Heart left ventricle (tissue), 16 donors: ENCODE results near the gene GUCA2A. TPM values are rescaled to one million over a fixed set of nuclear protein-coding genes. Genes with fewer than 3 reads are reported as not detected.

ENCODE experiments used
- ATAC-seq, 4 donors: fragments of 200-7000 bp; cut with Tn5 transposase; one replicate each; pipeline ENCODE4 v1.9.1; 2020 to 2022; ENCODE audit warnings: moderate library complexity in 4 of 4, mild to moderate bottlenecking in 3 of 4, moderate number of reproducible peaks in 1 of 4
- DNase-seq, 5 donors: peaks; one replicate each; pipeline ENCODE4 v3.0.0-alpha.2; 2020
- H3K27ac ChIP-seq, 12 donors: fragments of 200-600 bp; sonication (generic) in 4 of 12; one replicate each; pipeline versions ENCODE4 v1.5.0 to v1.8.0; 2016 to 2022; ENCODE audit warnings: mild to moderate bottlenecking in 2 of 12
- H3K27me3 ChIP-seq, 9 donors: fragments of 200-600 bp; sonication (generic) in 2 of 9; one replicate each; pipeline versions ENCODE4 v1.5.1 to v1.8.0; 2016 to 2022; ENCODE audit warnings: mild to moderate bottlenecking in 3 of 9
- H3K36me3 ChIP-seq, 9 donors: fragments of 200-600 bp; sonication (generic) in 2 of 9; one replicate each; pipeline versions ENCODE4 v1.5.0 to v1.8.0; 2018 to 2022; ENCODE audit warnings: mild to moderate bottlenecking in 2 of 9
- H3K4me1 ChIP-seq, 12 donors: fragments of 200-600 bp; sonication (generic) in 4 of 12; one replicate each; pipeline versions ENCODE4 v1.5.0 to v1.8.0; 2016 to 2022; ENCODE audit warnings: mild to moderate bottlenecking in 3 of 12
- H3K4me3 ChIP-seq, 12 donors: fragments of 200-600 bp; sonication (generic) in 4 of 12; one replicate each; pipeline versions ENCODE4 v1.5.0 to v1.8.0; 2017 to 2022; ENCODE audit warnings: mild to moderate bottlenecking in 9 of 12, moderate library complexity in 4 of 12
- H3K9me3 ChIP-seq, 12 donors: fragments of 200-600 bp; sonication (generic) in 4 of 12; one replicate each; pipeline versions ENCODE4 v1.5.0 to v1.8.0; 2016 to 2022; ENCODE audit warnings: mild to moderate bottlenecking in 1 of 12
- POLR2A ChIP-seq, 2 donors: fragments of 450-650 bp; IDR thresholded peaks; one replicate each; pipeline ENCODE4 v1.6.1; 2017; ENCODE audit warnings: antibody characterized with exemption in 2 of 2, mild to moderate bottlenecking in 2 of 2, moderate library complexity in 2 of 2
- WGBS, 4 donors: extraction: QIAGEN DNeasy Blood & Tissue Kit in 2 of 4; methylation state at CpG; one replicate each; pipeline versions ENCODE4 v1.1.5 to v1.1.7; 2013 to 2018; 5-methylcytosine and 5-hydroxymethylcytosine counted together
- intact Hi-C, 10 donors: fragments of 100-400 bp; cut with DNase I; formaldehyde crosslinking; loops; one replicate each; pipeline versions ENCODE4 v1.11.1 to v1.14.2; 2022
- polyA plus RNA-seq, 2 donors: library from polyadenylated mRNA; stranded (reverse); fragments of 200-250 nt; gene quantifications; one replicate each; pipeline ENCODE4 v1.2.3, GENCODE V29; 2013
- total RNA-seq, 9 donors: library from RNA; depleted of rRNA in 2 of 9; stranded (reverse); fragments of >200 nt in 2 of 9; fragmentation: NEBNext Ultra II Directional in 3 of 9; extraction: Animal tissue kit (Norgen Biotek cat#: 25700) in 3 of 9; gene quantifications; one replicate each; pipeline versions ENCODE4 v1.1.0 to v1.2.4, GENCODE V29; 2016 to 2023
- TF ChIP-seq, protein P1 (sequence below), 12 donors: fragments of 200-600 bp; sonication (generic) in 4 of 12; IDR thresholded peaks; one replicate each; pipeline versions ENCODE4 v1.5.0 to v1.8.0; 2018 to 2022; ENCODE audit warnings: antibody characterized with exemption in 12 of 12, mild to moderate bottlenecking in 5 of 12
- donor health status: ischemic (EF 13 %, LVEDD 7.1; RV severe dilation, severe dysfunction).
- donor health status: healthy with polysubstance abuse.
- donor health status: DM: no; HTN: yes; CAD: no.
- donor health status: DM: no; HTN: no; CAD: no.
- donor health status: ischemic (EF 25% LVEDD 6.9; RV normal size, moderate dysfunction).
- donor health status: ischemic (EF 25% LVEDD 5.7; RV mildly dilated, moderate dysfunction).
- donor health status: healthy.
- donor health status: DM: yes; HTN: yes; CAD: no.
- donor health status: ischemic (EF 35%, LVEDD 5.7; RV mildly dilated, moderate dysfunction).
- donor health status: nonischemic (EF 11% LVEDD 7.7; RV severe dilation, severe dysfunction).
- donor health status: DM: yes; HTN: yes; CAD: no.
- donor health status: PGD.
- donor health status: ischemic (EF 29% LVEDD 5.4; RV normal size, mild dysfunction).
- donor health status: nonischemic (EF 23%, LVEDD 6.1; RV moderate dilation, normal function).

GUCA2A gene
- total and polyA plus RNA-seq, 11 donors = not detected

DNA sequence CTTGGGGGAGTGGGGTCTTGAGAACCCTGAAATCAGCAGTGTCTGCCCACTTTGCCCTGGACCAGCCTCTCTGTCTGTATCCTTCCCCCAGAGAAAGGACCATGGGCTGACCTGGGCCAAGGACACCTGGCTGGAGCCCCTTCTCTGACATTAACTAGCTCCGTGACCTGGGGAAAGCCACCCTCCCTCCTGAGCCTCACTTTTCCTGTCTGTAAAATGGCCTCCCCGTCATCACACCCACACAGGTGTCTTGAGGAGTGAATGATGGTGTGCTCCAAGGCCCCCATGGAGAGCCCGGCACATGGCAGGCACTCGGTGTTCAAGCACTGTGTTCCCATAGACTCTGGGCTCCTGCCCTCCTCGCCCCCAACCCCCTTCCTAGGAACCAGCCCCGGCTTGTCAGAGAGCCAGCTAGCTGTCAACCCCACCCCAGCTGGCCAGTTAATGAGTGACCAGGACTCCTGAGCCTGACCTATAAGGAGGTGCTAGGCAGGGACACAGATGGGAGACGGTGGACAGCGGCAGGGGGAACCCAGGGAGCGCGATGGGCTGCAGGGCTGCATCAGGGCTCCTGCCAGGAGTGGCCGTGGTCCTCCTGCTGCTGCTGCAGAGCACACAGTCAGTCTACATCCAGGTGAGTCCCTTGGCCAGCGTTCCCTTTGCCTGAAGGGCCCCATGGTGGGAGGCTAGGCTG lies 11.5 kb downstream of the GUCA2A start, which contains the start of gene GUCA2B:
GUCA2B (plus strand) TSS at position 504 of the 694 bp plus-strand sequence; CDS start at position 545, 41 bp downstream.
- intact Hi-C loops = no loop called here
- Histone ChIP-seq H3K27ac (peak within 1 kb of the TSS in 5 of 12 donors; percentile 9 to 34 (median 18)), H3K9me3 (no peaks in the 10 kb centered on the region), H3K4me1 (peaks cover 0 to 11% (median 0%) of the 10 kb centered on the region in 12 donors), H3K36me3 (no peaks in the 10 kb centered on the region), H3K27me3 (no peaks in the 10 kb centered on the region), H3K4me3 (no peak within 1 kb of the TSS)
- TF ChIP-seq POLR2A (IDR thresholded peaks at IDR 0.05) = no peak
- WGBS, 4 donors = 82 to 88% (median 86%) methylated on average over 6 to 12 of the region's 12 CpGs
- DNase-seq (peak in 1 of 5 donors; percentile 24), ATAC-seq (no peak)

DNA sequence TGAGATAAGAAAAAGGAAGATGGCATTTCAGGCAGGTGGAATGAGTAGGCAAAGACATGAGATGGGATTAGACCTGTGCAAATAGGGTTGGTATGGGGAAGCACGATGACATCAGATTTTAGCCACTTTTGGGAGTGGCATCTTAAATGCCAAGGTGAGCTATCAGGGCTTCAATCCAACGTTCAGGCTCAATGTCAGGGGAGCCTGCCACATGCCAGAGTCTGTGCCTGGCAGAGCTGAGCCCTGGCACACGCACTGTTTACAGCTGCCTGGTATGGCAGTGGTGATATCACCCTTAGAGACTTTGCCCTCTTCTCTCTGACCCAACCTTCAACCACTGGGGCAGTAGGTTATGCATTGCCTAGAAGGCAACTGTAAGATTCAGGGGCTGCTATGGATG lies 12.4 kb downstream of the GUCA2A start:
- DNase-seq = peak in 4 of 5 donors; percentile 43 to 74 (median 57)
- intact Hi-C loops = no loop called here
- TF ChIP-seq, protein P1, sequence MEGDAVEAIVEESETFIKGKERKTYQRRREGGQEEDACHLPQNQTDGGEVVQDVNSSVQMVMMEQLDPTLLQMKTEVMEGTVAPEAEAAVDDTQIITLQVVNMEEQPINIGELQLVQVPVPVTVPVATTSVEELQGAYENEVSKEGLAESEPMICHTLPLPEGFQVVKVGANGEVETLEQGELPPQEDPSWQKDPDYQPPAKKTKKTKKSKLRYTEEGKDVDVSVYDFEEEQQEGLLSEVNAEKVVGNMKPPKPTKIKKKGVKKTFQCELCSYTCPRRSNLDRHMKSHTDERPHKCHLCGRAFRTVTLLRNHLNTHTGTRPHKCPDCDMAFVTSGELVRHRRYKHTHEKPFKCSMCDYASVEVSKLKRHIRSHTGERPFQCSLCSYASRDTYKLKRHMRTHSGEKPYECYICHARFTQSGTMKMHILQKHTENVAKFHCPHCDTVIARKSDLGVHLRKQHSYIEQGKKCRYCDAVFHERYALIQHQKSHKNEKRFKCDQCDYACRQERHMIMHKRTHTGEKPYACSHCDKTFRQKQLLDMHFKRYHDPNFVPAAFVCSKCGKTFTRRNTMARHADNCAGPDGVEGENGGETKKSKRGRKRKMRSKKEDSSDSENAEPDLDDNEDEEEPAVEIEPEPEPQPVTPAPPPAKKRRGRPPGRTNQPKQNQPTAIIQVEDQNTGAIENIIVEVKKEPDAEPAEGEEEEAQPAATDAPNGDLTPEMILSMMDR (IDR thresholded peaks at IDR 0.05) = no peak
- TF ChIP-seq POLR2A (IDR thresholded peaks at IDR 0.05) = no peak
- Histone ChIP-seq H3K9me3 (no peaks in the 10 kb centered on the region), H3K27me3 (peaks cover 0 to 3% (median 0%) of the 10 kb centered on the region in 9 donors), H3K36me3 (no peaks in the 10 kb centered on the region), H3K4me1 (peaks cover 0 to 11% (median 0%) of the 10 kb centered on the region in 12 donors), H3K4me3 (no peak overlapping the region), H3K27ac (peak overlapping the region in 4 of 12 donors; percentile 9 to 34 (median 16))
- 42 to 65% (median 50%) methylated on average over 3 of the region's 3 CpGs for WGBS, 4 donors
- peak; percentile 87 to 95 (median 92) for ATAC-seq

DNA sequence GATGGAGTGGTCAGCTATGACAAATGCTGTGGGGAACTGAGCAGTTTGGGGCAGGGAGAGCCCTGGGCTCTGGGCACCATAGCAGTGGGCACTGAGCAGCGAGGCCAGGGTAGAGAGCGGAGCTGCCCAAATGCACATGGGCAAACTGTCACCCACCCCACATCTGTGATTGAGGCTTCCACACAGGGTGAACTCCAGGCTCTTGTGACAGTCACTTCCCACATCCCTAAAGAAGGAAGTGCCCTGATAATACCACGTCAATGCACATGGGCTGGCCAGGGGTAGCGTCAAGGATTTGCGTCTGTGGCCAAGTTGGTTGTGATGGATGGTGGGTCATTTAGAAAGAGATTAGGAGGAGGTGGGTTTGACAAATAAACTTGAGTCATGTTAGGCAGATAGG lies 13.9 kb downstream of the GUCA2A start:
- Histone ChIP-seq H3K27ac (no peak overlapping the region), H3K4me1 (peaks cover 0 to 11% (median 0%) of the 10 kb centered on the region in 12 donors), H3K36me3 (no peaks in the 10 kb centered on the region), H3K4me3 (no peak overlapping the region), H3K27me3 (peaks cover 0 to 12% (median 5%) of the 10 kb centered on the region in 9 donors), H3K9me3 (no peaks in the 10 kb centered on the region)
- intact Hi-C loops = no loop called here
- TF ChIP-seq, protein P1 (IDR thresholded peaks at IDR 0.05) = no peak
- no peak for TF ChIP-seq POLR2A (IDR thresholded peaks at IDR 0.05)
- ATAC-seq (no peak), DNase-seq (no peak)
- WGBS, 4 donors = 79 to 86% (median 84%) methylated on average over 5 of the region's 5 CpGs

DNA sequence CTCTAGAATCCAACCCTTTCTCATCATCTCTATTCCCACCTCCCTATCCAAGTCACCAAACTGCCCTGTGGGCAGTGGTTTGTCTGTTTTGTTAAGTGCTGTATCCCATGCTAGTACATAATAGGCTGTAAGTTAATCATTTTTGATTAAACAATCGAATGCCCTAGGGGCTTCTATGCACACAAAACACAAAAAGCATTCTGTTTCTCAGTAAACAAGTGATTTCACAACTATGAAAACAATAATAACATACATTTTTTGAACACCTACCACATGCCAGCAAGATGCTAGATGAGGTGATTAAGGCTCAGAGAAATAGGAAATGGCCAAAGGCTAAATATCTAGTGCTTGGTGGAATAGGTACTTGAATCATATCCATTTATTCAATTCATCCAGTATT lies 16.4 kb downstream of the GUCA2A start:
- H3K36me3 ChIP-seq = no peaks in the 10 kb centered on the region
- peaks cover 0 to 20% (median 7%) of the 10 kb centered on the region in 9 donors for H3K27me3 ChIP-seq
- no peak overlapping the region for H3K27ac ChIP-seq
- no peak for DNase-seq
- no peak for ATAC-seq
- no peaks in the 10 kb centered on the region for H3K9me3 ChIP-seq
- H3K4me1 ChIP-seq = peaks cover 0 to 11% (median 0%) of the 10 kb centered on the region in 12 donors
- no peak for TF ChIP-seq POLR2A (IDR thresholded peaks at IDR 0.05)
- TF ChIP-seq, protein P1 (IDR thresholded peaks at IDR 0.05) = no peak
- 72 to 84% (median 79%) methylated on average over 1 of the region's 1 CpG for WGBS, 4 donors
- intact Hi-C loops = loop anchor here in 5 of 10 donors (5.0 to 10.0 kb wide), 6 partner anchors 113 to 599 kb away; partner anchors contain the start of gene CLDN19 (in 2 of the 5)
- H3K4me3 ChIP-seq = no peak overlapping the region
